ENCODE results near the gene FCER2. TPM values are rescaled to one million over a fixed set of nuclear protein-coding genes. Genes with fewer than 3 reads are reported as not detected.

Gene FCER2
- total and polyA plus RNA-seq, 3 donors from 2014 or later, result 0.79 to 1.1 (median 0.87) TPM

DNA sequence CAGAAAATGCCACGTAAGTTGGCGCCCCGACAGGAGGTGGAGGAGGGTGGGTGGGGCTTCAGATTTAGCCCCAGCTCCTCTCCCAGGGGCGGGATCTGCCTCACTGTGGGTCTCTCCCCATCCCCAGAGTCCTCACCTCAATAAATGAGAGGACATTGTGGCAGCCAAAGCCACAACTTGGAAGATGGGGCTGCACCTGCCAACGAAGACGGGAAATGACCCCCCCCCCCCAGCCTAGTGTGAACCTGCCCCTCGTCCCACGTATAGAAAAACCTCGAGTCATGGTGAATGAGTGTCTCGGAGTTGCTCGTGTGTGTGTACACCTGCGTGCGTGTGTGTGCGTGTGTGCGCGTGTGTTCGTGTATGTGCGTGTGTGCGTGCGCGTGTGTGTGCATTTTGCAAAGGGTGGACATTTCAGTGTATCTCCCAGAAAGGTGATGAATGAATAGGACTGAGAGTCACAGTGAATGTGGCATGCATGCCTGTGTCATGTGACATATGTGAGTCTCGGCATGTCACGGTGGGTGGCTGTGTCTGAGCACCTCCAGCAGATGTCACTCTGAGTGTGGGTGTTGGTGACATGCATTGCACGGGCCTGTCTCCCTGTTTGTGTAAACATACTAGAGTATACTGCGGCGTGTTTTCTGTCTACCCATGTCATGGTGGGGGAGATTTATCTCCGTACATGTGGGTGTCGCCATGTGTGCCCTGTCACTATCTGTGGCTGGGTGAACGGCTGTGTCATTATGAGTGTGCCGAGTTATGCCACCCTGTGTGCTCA lies 22.8 kb downstream of the FCER2 start:
- DNase-seq, result peak; percentile 33
- no peaks in the 10 kb centered on the region for H3K27me3 ChIP-seq
- WGBS, 2 donors, result 47% methylated on average over 24 to 30 of the region's 30 CpGs
- TF ChIP-seq, protein P1, sequence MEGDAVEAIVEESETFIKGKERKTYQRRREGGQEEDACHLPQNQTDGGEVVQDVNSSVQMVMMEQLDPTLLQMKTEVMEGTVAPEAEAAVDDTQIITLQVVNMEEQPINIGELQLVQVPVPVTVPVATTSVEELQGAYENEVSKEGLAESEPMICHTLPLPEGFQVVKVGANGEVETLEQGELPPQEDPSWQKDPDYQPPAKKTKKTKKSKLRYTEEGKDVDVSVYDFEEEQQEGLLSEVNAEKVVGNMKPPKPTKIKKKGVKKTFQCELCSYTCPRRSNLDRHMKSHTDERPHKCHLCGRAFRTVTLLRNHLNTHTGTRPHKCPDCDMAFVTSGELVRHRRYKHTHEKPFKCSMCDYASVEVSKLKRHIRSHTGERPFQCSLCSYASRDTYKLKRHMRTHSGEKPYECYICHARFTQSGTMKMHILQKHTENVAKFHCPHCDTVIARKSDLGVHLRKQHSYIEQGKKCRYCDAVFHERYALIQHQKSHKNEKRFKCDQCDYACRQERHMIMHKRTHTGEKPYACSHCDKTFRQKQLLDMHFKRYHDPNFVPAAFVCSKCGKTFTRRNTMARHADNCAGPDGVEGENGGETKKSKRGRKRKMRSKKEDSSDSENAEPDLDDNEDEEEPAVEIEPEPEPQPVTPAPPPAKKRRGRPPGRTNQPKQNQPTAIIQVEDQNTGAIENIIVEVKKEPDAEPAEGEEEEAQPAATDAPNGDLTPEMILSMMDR (IDR thresholded peaks at IDR 0.05), result no peak
- no peak for TF ChIP-seq POLR2A (IDR thresholded peaks at IDR 0.05)
- intact Hi-C loops (cut with DNase I; ENCODE audit: low total_unique reads), result loop anchor here (10.0 kb wide), 1 partner anchor 114 kb away; no protein-coding TSS in a partner anchor
- H3K4me3 ChIP-seq, result no peak overlapping the region
- no peak overlapping the region for H3K27ac ChIP-seq
- H3K9me3 ChIP-seq, result no peaks in the 10 kb centered on the region
- peaks cover 11% of the 10 kb centered on the region for H3K4me1 ChIP-seq
- H3K36me3 ChIP-seq (ENCODE audit: low read depth, missing control alignments), result no peaks in the 10 kb centered on the region

DNA sequence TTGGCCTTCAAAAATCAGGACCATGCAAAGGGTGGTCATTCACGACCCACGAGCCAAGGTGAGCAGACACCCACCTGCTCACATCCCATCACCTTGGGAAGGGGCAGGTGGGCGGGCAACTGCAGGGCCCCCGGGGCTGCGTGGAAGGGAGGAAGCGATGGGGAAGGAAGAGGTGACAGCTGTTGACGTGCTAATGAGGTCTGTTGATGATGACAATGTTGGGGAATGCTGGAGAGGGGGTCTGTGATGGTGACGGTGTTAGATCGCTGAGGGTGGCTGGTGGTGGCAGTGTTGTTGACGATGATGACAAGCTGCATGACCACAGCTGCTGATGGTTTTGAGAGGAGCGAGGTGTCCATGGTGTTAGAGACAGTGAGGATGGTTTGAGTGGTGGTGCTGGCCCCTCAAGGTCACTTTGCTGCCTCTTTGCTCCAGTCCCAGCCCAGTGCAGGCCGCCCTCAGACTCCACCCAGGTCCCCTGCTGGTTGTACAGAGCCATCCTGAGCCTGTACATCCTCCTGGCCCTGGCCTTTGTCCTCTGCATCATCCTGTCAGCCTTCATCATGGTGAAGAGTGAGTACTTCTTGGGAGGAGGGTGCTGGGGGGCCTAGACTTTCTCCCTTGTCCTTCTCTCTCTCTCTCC lies 24.1 kb downstream of the FCER2 start:
- 60 to 76% methylated on average over 10 to 12 of the region's 12 CpGs for WGBS, 2 donors
- intact Hi-C loops (cut with DNase I; ENCODE audit: low total_unique reads), result loop anchor here (10.0 kb wide), 1 partner anchor 113 kb away; no protein-coding TSS in a partner anchor
- TF ChIP-seq POLR2A (IDR thresholded peaks at IDR 0.05), result no peak
- TF ChIP-seq, protein P1 (IDR thresholded peaks at IDR 0.05), result no peak

DNA sequence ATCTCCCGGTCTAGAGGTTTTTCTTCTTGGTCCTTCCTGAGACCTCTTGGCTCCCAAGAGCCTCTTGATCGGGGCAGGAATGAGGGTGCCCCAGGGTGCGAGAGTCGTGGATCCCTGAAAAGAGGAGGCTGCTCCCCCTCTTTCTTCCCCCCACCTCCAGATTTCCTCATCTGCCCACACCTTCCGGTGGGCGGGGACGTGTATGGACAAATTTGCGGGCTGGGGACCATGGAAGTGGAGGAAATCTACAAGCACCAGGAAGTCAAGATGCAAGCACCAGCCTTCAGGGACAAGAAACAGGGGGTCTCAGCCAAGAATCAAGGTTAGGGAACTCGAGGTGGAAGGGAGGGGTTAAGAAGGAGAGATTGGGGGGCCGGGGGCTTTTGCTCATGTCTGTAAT lies 25.1 kb downstream of the FCER2 start, which contains the start of gene MCEMP1:
Gene MCEMP1 (plus strand): TSS at position 237 of the 400 bp plus-strand sequence. CDS start 31 bp downstream, at position 268.
- H3K4me1 ChIP-seq, result peaks cover 9% of the 10 kb centered on the region
- TF ChIP-seq, protein P1 (IDR thresholded peaks at IDR 0.05), result no peak
- no peak for TF ChIP-seq POLR2A (IDR thresholded peaks at IDR 0.05)
- WGBS, 2 donors, result 60 to 64% methylated on average over 10 of the region's 10 CpGs
- intact Hi-C loops (cut with DNase I; ENCODE audit: low total_unique reads), result loop anchor here (10.0 kb wide), 1 partner anchor 112 kb away; no protein-coding TSS in a partner anchor
- no peak within 1 kb of the TSS for H3K27ac ChIP-seq
- no peaks in the 10 kb centered on the region for H3K36me3 ChIP-seq (ENCODE audit: low read depth, missing control alignments)
- DNase-seq, result no peak
- no peaks in the 10 kb centered on the region for H3K9me3 ChIP-seq
- H3K4me3 ChIP-seq, result no peak within 1 kb of the TSS
- H3K27me3 ChIP-seq, result no peaks in the 10 kb centered on the region

More for the DNA sequence above, 24.1 kb downstream of the FCER2 start:
- Histone ChIP-seq H3K4me1 (peaks cover 11% of the 10 kb centered on the region), H3K27me3 (no peaks in the 10 kb centered on the region), H3K9me3 (no peaks in the 10 kb centered on the region), H3K27ac (no peak overlapping the region), H3K36me3 (ENCODE audit: low read depth, missing control alignments) (no peaks in the 10 kb centered on the region), H3K4me3 (no peak overlapping the region)
- DNase-seq, result no peak

DNA sequence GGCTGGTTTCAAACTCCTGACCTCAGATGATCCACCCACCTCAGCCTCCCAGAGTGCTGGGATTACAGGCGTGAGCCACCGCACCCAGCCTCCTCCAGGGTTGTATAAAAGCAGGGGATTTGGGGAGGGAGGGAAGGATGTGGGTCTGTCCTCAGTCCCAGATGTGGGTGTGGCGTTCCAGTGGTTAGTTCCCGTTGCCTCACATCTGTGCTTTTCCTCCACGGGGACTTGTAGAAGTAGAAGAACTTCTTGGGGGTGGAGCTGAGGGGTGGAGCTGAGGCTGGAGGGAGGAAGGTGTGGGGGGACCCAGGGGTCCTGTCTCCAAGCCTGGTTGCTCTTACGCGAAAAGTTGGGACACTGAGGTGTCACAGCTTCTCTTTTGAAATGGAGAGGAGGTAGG lies 25.6 kb downstream of the FCER2 start:
- Histone ChIP-seq H3K36me3 (ENCODE audit: low read depth, missing control alignments) (no peaks in the 10 kb centered on the region), H3K4me3 (no peak overlapping the region), H3K27ac (no peak overlapping the region), H3K4me1 (peaks cover 4% of the 10 kb centered on the region), H3K27me3 (no peaks in the 10 kb centered on the region), H3K9me3 (no peaks in the 10 kb centered on the region)
- WGBS, 2 donors, result 41 to 60% methylated on average over 7 of the region's 7 CpGs
- intact Hi-C loops (cut with DNase I; ENCODE audit: low total_unique reads), result loop anchor here (10.0 kb wide), 1 partner anchor 112 kb away; no protein-coding TSS in a partner anchor
- DNase-seq, result no peak
- no peak for TF ChIP-seq POLR2A (IDR thresholded peaks at IDR 0.05)
- TF ChIP-seq, protein P1 (IDR thresholded peaks at IDR 0.05), result no peak
